Measurements from ENCODE around the gene SLCO4A1. TPM values are rescaled to one million over a fixed set of nuclear protein-coding genes. Genes with fewer than 3 reads are reported as not detected.

The SLCO4A1 gene
- total and polyA plus RNA-seq, 4 donors, result 4.7 to 152 (median 42.5) TPM

DNA sequence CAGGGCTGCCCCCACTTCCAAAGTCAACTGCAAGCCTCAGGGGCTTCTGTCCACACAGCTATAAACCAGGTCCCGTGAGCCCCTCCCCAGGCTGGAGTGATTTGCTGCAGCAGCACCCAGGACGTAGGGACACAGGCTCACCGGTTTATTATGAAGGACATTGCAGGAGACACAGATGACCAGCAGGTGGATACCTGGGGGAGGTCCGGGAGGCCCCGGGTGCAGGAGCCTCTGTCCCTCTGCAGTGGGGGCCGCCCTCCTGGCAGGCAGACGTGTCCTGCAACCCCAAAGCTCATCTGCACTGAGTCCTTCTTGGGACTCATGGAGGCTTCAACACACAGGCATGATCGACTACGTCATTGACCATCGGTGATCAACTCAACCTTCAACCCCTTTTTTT is 51.8 kb downstream of the SLCO4A1 start:
- TF ChIP-seq CTCF (IDR thresholded peaks at IDR 0.05; ENCODE audit: control extremely low read depth, extremely low read depth), result no peak
- H3K4me3 ChIP-seq, result no peak overlapping the region
- H3K9ac ChIP-seq (ENCODE audit: insufficient read depth in 1 of 2, low read length in 2 of 2), result no peak overlapping the region
- WGBS, 2 donors, result 78 to 93% methylated on average over 10 of the region's 10 CpGs
- H3K9me3 ChIP-seq (ENCODE audit: control insufficient read depth in 4 of 4, insufficient read depth in 3 of 4, low read length in 3 of 4), result peaks cover 0 to 3% (median 0%) of the 10 kb centered on the region in 4 donors
- H3K36me3 ChIP-seq (ENCODE audit: control insufficient read depth in 4 of 4, insufficient read depth in 4 of 4, low read length in 4 of 4), result no peaks in the 10 kb centered on the region
- H3K27ac ChIP-seq (ENCODE audit: low read depth in 1 of 2, low read length in 1 of 2), result no peak overlapping the region
- no peaks in the 10 kb centered on the region for H3K4me1 ChIP-seq (ENCODE audit: control insufficient read depth in 5 of 5, insufficient read depth in 5 of 5, low read length in 5 of 5)
- no peak for DNase-seq
- ATAC-seq (ENCODE audit: insufficient read depth, low FRiP score), result no peak
- H3K27me3 ChIP-seq (ENCODE audit: control insufficient read depth in 3 of 3, insufficient read depth in 3 of 3, low read length in 2 of 3), result peaks cover 0 to 12% (median 0%) of the 10 kb centered on the region in 3 donors

DNA sequence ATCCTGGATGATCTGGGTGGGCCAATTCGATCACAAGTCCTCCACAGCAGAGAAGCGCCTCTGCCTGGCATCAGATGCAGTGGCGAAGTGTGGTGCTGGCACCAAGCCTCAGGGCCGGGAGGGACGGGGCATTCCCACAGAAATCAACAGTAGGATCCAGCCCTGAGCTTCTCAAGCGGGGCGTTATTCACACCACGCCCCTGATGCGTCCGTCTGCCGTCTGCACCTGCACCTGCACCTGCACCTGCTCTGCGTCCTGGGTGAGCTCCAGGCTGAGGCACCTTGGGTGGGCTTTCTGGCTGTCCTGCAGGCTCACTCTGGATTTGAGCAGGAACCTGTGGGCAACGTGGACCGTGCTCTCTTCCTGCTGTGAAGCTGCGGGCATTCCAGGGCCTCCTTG is 52.6 kb downstream of the SLCO4A1 start:
- H3K27ac ChIP-seq (ENCODE audit: low read depth in 1 of 2, low read length in 1 of 2), result no peak overlapping the region
- no peaks in the 10 kb centered on the region for H3K36me3 ChIP-seq (ENCODE audit: control insufficient read depth in 4 of 4, insufficient read depth in 4 of 4, low read length in 4 of 4)
- 79 to 81% methylated on average over 15 of the region's 15 CpGs for WGBS, 2 donors
- H3K27me3 ChIP-seq (ENCODE audit: control insufficient read depth in 3 of 3, insufficient read depth in 3 of 3, low read length in 2 of 3), result peaks cover 0 to 12% (median 0%) of the 10 kb centered on the region in 3 donors
- H3K4me3 ChIP-seq, result no peak overlapping the region
- ATAC-seq (ENCODE audit: insufficient read depth, low FRiP score) (no peak), DNase-seq (no peak)
- no peak for TF ChIP-seq CTCF (IDR thresholded peaks at IDR 0.05; ENCODE audit: control extremely low read depth, extremely low read depth)
- peaks cover 0 to 5% (median 0%) of the 10 kb centered on the region in 4 donors for H3K9me3 ChIP-seq (ENCODE audit: control insufficient read depth in 4 of 4, insufficient read depth in 3 of 4, low read length in 3 of 4)
- H3K9ac ChIP-seq (ENCODE audit: insufficient read depth in 1 of 2, low read length in 2 of 2), result no peak overlapping the region
- H3K4me1 ChIP-seq (ENCODE audit: control insufficient read depth in 5 of 5, insufficient read depth in 5 of 5, low read length in 5 of 5), result no peaks in the 10 kb centered on the region

GRCh38 chr20:62695448-62696414 is 53.4 kb downstream of the SLCO4A1 start:
- peaks cover 0 to 12% (median 0%) of the 10 kb centered on the region in 3 donors for H3K27me3 ChIP-seq (ENCODE audit: control insufficient read depth in 3 of 3, insufficient read depth in 3 of 3, low read length in 2 of 3)
- peaks cover 0 to 5% (median 0%) of the 10 kb centered on the region in 4 donors for H3K9me3 ChIP-seq (ENCODE audit: control insufficient read depth in 4 of 4, insufficient read depth in 3 of 4, low read length in 3 of 4)
- no peak overlapping the region for H3K9ac ChIP-seq (ENCODE audit: insufficient read depth in 1 of 2, low read length in 2 of 2)
- no peak overlapping the region for H3K27ac ChIP-seq (ENCODE audit: low read depth in 1 of 2, low read length in 1 of 2)
- no peak for TF ChIP-seq CTCF (IDR thresholded peaks at IDR 0.05; ENCODE audit: control extremely low read depth, extremely low read depth)
- H3K36me3 ChIP-seq (ENCODE audit: control insufficient read depth in 4 of 4, insufficient read depth in 4 of 4, low read length in 4 of 4), result no peaks in the 10 kb centered on the region
- no peak overlapping the region for H3K4me3 ChIP-seq
- no peak for ATAC-seq (ENCODE audit: insufficient read depth, low FRiP score)
- no peak for DNase-seq
- H3K4me1 ChIP-seq (ENCODE audit: control insufficient read depth in 5 of 5, insufficient read depth in 5 of 5, low read length in 5 of 5), result no peaks in the 10 kb centered on the region
- WGBS, 2 donors, result 74 to 80% methylated on average over 32 of the region's 32 CpGs
